HepG2 (cell line): Measurements from ENCODE around the gene ACTL7B. TPM values are rescaled to one million over a fixed set of nuclear protein-coding genes. Genes with fewer than 3 reads are reported as not detected.

Source experiments
- CBX2 ChIP-seq, 2 experiments: fragments of 200-600 bp in 1 of 2; sonication (generic); formaldehyde crosslinking in 1 of 2; IDR thresholded peaks; 2 replicates each; pipeline versions ENCODE4 v1.7.0 to v1.8.1; 2018 to 2022; ENCODE audit warnings: low read depth in 2 of 2, low read length in 1 of 2, mild to moderate bottlenecking in 1 of 2, missing genetic modification reagents in 1 of 2
- NCOR1 ChIP-seq: fragments of 200-600 bp; sonication (generic); IDR thresholded peaks from 2 replicates; pipeline ENCODE4 v1.7.0; 2017; ENCODE audit warnings: antibody characterized with exemption, low read length, borderline replicate concordance
- POGZ ChIP-seq: sonication (generic); formaldehyde crosslinking; IDR thresholded peaks from 2 replicates; pipeline ENCODE4 v1.4.0; 2020; ENCODE audit warnings: mild to moderate bottlenecking, missing genetic modification reagents
- POLR2AphosphoS5 ChIP-seq: IDR thresholded peaks from 2 replicates; pipeline ENCODE4 v1.6.1; 2012; ENCODE audit warnings: low read depth, low read length
- PRDM15 ChIP-seq: sonication (generic); formaldehyde crosslinking; IDR thresholded peaks from 2 replicates; pipeline ENCODE4 v1.4.0; 2020; ENCODE audit warnings: missing genetic modification reagents
- RELA ChIP-seq: sonication (generic); formaldehyde crosslinking; IDR thresholded peaks from 2 replicates; pipeline ENCODE4 v1.4.0; 2020; ENCODE audit warnings: missing genetic modification reagents
- STAG1 ChIP-seq: sonication (generic); formaldehyde crosslinking; IDR thresholded peaks from 2 replicates; pipeline ENCODE4 v1.4.0; 2020; ENCODE audit warnings: missing genetic modification reagents
- ZNF350 ChIP-seq: sonication (generic); formaldehyde crosslinking; IDR thresholded peaks from 2 replicates; pipeline ENCODE4 v1.4.0; 2020; ENCODE audit warnings: mild to moderate bottlenecking, low read depth, missing genetic modification reagents, borderline replicate concordance
- ZNF503 ChIP-seq: sonication (generic); formaldehyde crosslinking; IDR thresholded peaks from 2 replicates; pipeline ENCODE4 v1.4.0; 2020; ENCODE audit warnings: missing genetic modification reagents
- ZSCAN20 ChIP-seq: sonication (generic); formaldehyde crosslinking; IDR thresholded peaks from 2 replicates; pipeline ENCODE4 v1.4.0; 2020; ENCODE audit warnings: missing genetic modification reagents, mild to moderate bottlenecking, borderline replicate concordance
- polyA plus RNA-seq, 8 experiments: library from polyadenylated mRNA; depleted of rRNA in 3 of 8; stranded (reverse) in 7 of 8; unstranded in 1 of 8; fragments of >200 nt; fragmentation: Illumina TruSeq in 4 of 8; extraction: Trizol in 4 of 8; gene quantifications; 2 replicates each; pipeline versions ENCODE4 v1.2.1 to v1.2.3, GENCODE V29; 2011 to 2016; ENCODE audit warnings: low read depth in 4 of 8, missing spikeins in 1 of 8, mixed read lengths in 1 of 8; ENCODE audit not compliant: insufficient read depth in 1 of 8
- total RNA-seq, 5 experiments: library from RNA; depleted of rRNA; stranded (reverse); fragments of >200 nt; fragmentation: Illumina TruSeq; extraction: Trizol; gene quantifications; 2 replicates each; pipeline ENCODE4 v1.2.3, GENCODE V29; 2016; ENCODE audit warnings: low read depth in 1 of 5
- TF ChIP-seq, protein P1 (sequence below): IDR thresholded peaks from 2 replicates; pipeline ENCODE4 v1.6.1; 2012; ENCODE audit warnings: inconsistent platforms
- TF ChIP-seq, protein P2 (sequence below): sonication (generic); formaldehyde crosslinking; IDR thresholded peaks from 2 replicates; pipeline ENCODE4 v1.4.0; 2020; ENCODE audit warnings: missing genetic modification reagents, borderline replicate concordance
- TF ChIP-seq, protein P3 (sequence below): sonication (generic); formaldehyde crosslinking; IDR thresholded peaks from 2 replicates; pipeline ENCODE4 v1.4.0; 2020; ENCODE audit warnings: missing genetic modification reagents

The ACTL7B gene
- total and polyA plus RNA-seq, 2 of the 13 experiments (the other 11 are each of a cell fraction or from before 2014, with no cell fraction given): 0.07 to 0.11 TPM

DNA sequence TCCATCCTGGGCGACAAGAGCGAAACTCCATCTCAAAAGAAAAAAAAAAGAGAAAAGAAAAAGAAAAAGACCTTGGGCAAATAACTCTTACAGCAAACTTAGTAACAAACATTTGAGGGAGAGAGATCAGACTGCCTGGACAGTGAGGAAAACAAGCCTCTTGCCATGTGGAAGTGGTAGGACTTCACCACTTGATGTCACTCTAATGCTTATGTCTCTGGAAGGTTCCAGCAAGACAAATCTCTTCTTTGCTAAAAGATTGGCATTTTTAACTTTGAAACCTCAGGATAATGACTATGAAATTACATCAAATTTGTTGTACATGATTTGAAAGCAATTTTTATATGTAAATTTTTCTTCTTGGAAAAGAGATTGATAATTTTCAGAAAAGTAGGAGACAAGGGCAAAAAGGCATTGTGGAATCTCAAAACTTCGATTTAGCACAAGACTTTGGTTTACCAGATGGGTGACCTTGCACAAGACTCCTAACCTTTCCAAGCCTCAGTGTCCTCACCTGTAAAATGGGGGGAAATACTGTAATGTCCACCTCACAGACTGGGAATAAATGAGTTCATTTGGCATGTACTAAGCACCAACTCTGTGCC lies 5.4 kb downstream of the ACTL7B start (continued):
- TF ChIP-seq PRDM15 (CRISPR knock-in tag) (no peak), CBX2 (IDR thresholded peaks at IDR 0.05; ENCODE audit: low read depth, low read length) (no peak), CBX2 (CRISPR knock-in tag; IDR thresholded peaks at IDR 0.05; ENCODE audit: low read depth) (no peak), RELA (no peak), ZSCAN20 (CRISPR knock-in tag) (no peak), POGZ (no peak), NCOR1 (no peak), ZNF503 (CRISPR knock-in tag) (no peak), ZNF350 (CRISPR knock-in tag) (no peak), POLR2AphosphoS5 (no peak), STAG1 (peak; percentile 82)
- TF ChIP-seq, protein P1, sequence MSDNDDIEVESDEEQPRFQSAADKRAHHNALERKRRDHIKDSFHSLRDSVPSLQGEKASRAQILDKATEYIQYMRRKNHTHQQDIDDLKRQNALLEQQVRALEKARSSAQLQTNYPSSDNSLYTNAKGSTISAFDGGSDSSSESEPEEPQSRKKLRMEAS: no peak; the same call in 1 of the 2 replicates
- TF ChIP-seq, protein P2, sequence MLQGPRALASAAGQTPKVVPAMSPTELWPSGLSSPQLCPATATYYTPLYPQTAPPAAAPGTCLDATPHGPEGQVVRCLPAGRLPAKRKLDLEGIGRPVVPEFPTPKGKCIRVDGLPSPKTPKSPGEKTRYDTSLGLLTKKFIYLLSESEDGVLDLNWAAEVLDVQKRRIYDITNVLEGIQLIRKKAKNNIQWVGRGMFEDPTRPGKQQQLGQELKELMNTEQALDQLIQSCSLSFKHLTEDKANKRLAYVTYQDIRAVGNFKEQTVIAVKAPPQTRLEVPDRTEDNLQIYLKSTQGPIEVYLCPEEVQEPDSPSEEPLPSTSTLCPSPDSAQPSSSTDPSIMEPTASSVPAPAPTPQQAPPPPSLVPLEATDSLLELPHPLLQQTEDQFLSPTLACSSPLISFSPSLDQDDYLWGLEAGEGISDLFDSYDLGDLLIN (CRISPR knock-in tag): no peak
- TF ChIP-seq, protein P3, sequence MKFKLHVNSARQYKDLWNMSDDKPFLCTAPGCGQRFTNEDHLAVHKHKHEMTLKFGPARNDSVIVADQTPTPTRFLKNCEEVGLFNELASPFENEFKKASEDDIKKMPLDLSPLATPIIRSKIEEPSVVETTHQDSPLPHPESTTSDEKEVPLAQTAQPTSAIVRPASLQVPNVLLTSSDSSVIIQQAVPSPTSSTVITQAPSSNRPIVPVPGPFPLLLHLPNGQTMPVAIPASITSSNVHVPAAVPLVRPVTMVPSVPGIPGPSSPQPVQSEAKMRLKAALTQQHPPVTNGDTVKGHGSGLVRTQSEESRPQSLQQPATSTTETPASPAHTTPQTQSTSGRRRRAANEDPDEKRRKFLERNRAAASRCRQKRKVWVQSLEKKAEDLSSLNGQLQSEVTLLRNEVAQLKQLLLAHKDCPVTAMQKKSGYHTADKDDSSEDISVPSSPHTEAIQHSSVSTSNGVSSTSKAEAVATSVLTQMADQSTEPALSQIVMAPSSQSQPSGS (CRISPR knock-in tag): no peak
